GM12878 (cell line): ENCODE measurements around the gene INSIG1.

Experiments
- CTCF ChIP-seq, 3 experiments: IDR thresholded peaks in 2 of 3; conservative IDR thresholded peaks in 1 of 3; 2 replicates each; pipeline ENCODE4 v1.5.1; 2011; ENCODE audit warnings: low read depth in 3 of 3, low read length in 3 of 3, mild to moderate bottlenecking in 3 of 3, control low read depth in 2 of 3, moderate library complexity in 2 of 3, inconsistent platforms in 1 of 3, mixed read lengths in 1 of 3; ENCODE audit not compliant: control insufficient read depth in 2 of 3, insufficient read depth in 1 of 3; ENCODE audit errors: extremely low read depth in 1 of 3
- NFYB ChIP-seq: IDR thresholded peaks from 2 replicates; pipeline ENCODE4 v1.6.1; 2011; ENCODE audit warnings: low read depth, mild to moderate bottlenecking, low read length, improper control_type of control experiment, moderate library complexity; ENCODE audit not compliant: insufficient read depth
- TCF7 ChIP-seq: IDR thresholded peaks from 2 replicates; pipeline ENCODE4 v1.6.1; 2014; ENCODE audit warnings: antibody characterized with exemption, borderline replicate concordance

- TF ChIP-seq CTCF (IDR thresholded peaks at IDR 0.05 in 2 of 3, conservative IDR thresholded peaks at IDR 0.05 in 1 of 3; ENCODE audit: control insufficient read depth in 2 of 3, extremely low read depth in 1 of 3, insufficient read depth in 1 of 3, low read depth in 3 of 3, low read length in 3 of 3) (no peak), TCF7 (no peak), NFYB (no peak)
Measured at GRCh38 chr7:155354371-155355048, 56.8 kb downstream of the INSIG1 start.
